GM18861 (cell line): ENCODE data around the gene SCYGR6.
"Not testable (repeated sequence)": the region's sequence is repeated elsewhere in the genome, so short reads cannot be mapped to it uniquely, and the experiment has no call there.

ENCODE experiments used
- ATAC-seq: cut with Tn5 transposase; IDR thresholded peaks from one replicate; pipeline ENCODE4 v1.9.1; 2021; ENCODE audit not compliant: unreplicated experiment

The SCYGR6 gene, protein sequence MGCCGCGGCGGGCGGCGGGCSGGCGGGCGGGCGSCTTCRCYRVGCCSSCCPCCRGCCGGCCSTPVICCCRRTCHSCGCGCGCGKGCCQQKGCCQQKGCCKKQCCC

DNA sequence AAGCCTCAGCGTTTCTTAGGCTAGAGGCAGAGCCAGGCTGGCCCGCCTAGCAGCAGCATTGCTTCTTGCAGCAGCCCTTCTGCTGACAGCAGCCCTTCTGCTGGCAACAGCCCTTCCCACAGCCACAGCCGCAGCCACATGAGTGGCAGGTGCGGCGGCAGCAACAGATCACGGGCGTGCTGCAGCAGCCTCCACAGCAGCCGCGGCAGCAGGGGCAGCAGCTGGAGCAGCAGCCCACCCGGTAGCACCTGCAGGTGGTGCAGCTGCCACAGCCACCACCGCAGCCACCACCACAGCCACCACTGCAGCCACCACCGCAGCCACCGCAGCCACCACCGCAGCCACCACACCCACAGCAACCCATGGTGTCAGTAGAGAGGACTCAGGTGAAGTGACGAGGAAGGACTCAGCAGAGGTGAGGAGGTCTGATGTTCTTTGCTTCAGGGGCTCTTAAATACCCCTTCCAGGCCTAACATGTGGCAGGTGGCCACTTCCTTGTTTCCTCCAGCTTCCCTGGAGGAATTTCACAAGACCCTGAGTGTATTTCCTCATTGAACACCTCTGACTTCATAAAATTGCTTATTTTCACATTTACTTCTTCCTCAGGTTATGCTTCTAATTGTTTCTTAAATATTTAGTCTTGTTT, at the start of gene SCYGR6:
Gene SCYGR6, minus strand, starts transcription at position 364 of the 646 bp plus-strand sequence. Its CDS starts 0 bp downstream, at position 364.
- ATAC-seq, result no peak

DNA sequence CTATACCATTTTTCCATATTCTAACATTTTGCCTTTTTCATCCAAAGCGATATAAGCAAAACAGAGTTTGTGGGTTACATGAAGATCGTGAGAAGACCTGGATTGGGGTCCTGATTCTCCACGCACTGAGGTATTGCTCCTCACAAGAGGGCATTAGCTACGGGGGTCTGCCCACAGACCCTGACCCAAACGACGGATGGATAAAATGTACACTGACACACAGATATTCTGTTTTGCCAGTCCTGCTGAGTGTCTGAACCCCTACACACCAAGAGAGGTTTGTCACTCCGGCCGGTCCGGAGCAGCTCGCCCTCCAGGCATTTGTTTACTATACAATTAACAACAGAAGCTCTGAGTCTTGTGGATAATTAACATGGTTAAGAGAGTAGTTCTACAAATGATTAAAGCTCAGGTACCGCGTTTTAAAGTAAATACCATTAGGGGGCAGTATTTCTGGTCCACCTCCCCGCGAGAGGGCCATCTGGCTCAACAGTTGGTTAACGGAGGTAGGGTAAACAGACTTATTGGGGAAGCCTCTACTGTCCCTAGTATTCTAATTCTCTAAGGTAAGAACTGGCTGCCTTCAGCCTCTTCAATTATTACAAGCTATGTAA, 49.6 kb upstream of the SCYGR6 start:
- ATAC-seq, result no peak

DNA sequence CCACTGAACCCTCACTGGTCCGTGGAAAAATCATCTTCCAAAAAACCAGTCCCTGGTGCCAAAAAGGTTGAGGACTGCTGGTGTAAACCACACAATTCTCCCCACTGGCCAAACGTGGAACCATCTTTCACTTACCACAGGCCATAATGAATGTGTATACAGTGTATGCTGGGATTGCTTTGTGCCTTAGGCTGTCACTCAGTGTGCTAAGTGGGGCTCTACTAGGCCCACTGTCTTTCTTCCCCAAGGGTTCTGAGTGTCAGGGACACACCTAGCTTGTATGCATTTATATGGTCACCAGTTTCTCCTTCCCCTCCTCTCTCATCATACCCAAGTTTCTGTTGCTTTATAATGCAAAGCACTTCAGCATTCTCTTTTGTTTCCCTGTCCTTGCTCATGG, 48.4 kb upstream of the SCYGR6 start:
- no peak for ATAC-seq

GRCh38 chr2:227772197-227772661, 47.7 kb upstream of the SCYGR6 start:
- no peak for ATAC-seq

GRCh38 chr2:227767830-227768229, 43.3 kb upstream of the SCYGR6 start:
- no peak for ATAC-seq

- ATAC-seq, result peak; percentile 97
Observed at GRCh38 chr2:227766373-227766883, 41.9 kb upstream of the SCYGR6 start.

GRCh38 chr2:227765788-227766372, 41.3 kb upstream of the SCYGR6 start:
- no peak for ATAC-seq

GRCh38 chr2:227761740-227762476, 37.4 kb upstream of the SCYGR6 start:
- no peak for ATAC-seq

DNA sequence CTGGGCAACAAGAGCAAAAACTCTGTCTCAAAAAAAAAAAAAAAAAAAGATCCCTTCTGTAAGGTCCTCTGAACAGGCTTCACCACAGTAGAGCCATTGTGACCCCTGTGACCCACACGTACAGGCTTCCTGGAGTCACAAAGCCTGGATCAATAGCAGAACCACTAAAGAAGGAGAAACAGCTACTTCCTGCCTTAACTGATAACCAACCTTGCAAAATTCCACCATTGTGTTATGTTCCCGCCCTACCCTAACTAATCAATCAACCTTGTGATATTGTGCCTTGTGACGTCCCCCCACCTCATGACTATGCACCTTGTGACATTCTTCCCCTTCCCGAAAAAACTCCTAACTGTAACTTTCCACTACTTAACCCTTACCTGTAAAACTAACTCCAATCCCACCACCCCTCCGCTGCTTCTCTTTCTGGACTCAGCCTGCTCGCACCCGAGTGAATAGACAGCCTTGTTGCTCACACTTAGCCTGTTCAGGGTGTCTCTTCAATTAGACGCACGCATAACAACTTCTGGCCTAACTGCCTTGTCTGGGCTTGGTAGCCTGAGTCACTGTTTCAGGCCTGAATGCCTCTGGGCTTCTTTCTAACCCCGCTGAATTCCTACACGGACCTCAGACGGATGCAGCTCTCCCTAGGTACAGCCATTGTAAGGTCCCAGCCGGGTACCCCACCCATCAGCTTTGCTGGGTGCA, 35.0 kb upstream of the SCYGR6 start:
- no peak for ATAC-seq

GRCh38 chr2:227756261-227756660, 31.7 kb upstream of the SCYGR6 start:
- ATAC-seq, result not testable (repeated sequence)

DNA sequence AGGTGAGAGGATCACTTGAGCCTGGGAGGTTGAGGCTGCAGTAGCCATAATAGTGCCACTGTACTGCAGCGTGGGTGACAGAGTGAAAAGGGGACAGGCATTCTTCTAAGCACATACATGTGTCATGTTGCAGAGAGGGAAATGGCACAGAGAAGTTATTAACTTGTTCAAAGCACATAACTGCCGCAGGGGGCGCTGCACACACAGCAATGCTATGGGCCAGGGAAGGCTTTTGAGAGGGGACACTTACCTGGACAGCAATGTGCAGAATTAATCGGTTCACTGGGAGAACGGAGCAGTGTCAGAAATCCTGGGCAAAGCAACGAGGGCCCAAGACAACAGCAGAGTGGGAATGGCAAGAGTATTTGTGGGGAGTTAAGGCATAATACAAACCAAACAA, 23.5 kb upstream of the SCYGR6 start:
- ATAC-seq, result no peak

DNA sequence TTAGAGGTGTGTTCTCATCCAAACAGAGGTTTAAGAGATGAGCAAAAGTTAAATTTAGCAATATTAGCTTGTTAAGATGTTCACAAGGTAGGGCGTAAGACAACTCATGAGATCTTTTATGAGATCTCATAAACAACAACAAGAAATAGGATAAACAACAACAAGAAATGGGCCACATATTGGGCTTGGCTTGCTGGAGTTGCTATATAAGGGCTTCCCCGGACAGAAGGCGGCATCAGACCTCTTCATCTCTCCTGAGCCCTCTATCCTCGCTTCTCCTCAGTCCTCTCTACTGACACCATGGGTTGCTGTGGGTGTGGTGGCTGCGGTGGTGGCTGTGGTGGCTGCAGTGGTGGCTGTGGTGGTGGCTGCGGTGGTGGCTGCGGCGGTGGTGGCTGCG, 21.0 kb upstream of the SCYGR6 start, which contains the start of gene SCYGR8:
Gene SCYGR8, plus strand, starts transcription at position 301 of the 400 bp plus-strand sequence. Its CDS starts 0 bp downstream, at position 301.
- ATAC-seq, result no peak

DNA sequence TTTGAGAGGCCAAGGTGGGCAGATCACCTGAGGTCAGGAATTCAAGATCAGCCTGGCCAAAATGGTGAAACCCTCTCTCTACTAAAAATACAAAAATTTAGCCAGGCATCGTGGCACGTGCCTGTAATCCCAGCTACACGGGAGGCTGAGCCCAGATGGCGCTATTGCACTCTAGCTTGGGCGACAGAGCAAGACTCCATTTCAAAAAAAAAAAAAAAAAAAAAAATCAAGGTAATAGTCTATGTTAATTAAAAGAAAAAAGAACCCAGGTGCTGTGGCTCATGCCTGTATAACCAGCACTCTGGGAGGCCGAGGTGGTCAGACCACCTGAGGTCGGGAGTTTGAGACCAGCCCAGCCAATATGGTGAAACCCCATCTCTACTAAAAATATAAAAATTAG, 16.1 kb upstream of the SCYGR6 start:
- not testable (repeated sequence) for ATAC-seq

GRCh38 chr2:227739351-227739750, 14.8 kb upstream of the SCYGR6 start:
- no peak for ATAC-seq

DNA sequence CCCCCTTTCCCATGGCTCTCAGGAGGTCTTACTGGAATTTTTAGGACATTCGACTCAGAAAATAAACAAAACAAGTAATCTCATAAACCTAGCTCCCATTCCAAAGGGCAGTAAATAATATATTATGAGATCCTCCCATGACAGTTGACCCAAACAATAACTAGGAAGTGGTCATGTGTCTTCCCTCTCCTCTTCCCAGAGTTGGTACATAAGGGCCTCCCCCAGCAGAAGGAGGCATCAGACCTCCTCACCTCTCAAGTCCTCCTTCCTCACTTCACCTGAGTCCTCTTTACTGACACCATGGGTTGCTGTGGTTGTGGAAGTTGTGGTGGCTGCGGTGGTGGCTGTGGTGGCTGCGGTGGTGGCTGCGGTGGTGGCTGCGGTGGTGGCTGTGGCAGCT, 3.5 kb upstream of the SCYGR6 start, which contains the start of gene SCYGR7:
Gene SCYGR7, plus strand, starts transcription at position 301 of the 400 bp plus-strand sequence. Its CDS starts 0 bp downstream, at position 301.
- no peak for ATAC-seq

- ATAC-seq, result not testable (repeated sequence)
Observed at GRCh38 chr2:227722821-227723220, 1.7 kb downstream of the SCYGR6 start.

GRCh38 chr2:227720680-227721079, 3.9 kb downstream of the SCYGR6 start:
- ATAC-seq, result no peak

DNA sequence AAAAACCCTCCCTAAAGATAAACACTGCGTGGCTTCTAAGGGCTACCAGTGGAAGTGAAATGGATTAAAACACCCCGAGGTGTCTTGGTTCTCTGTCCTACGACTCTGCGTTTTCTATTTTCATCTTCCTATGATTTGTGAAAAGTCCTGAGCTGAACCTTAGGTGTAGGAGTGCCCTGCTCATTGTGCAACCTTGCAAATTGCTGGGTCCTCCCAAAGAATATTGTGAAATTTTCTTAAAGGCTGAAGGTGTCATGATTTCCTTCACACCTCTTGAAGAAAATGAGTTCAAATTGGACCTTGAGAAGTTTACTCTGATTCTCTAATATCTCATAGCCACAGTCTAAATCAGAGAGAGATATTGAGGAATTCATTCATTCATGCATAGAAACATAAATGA, 4.9 kb downstream of the SCYGR6 start:
- no peak for ATAC-seq

DNA sequence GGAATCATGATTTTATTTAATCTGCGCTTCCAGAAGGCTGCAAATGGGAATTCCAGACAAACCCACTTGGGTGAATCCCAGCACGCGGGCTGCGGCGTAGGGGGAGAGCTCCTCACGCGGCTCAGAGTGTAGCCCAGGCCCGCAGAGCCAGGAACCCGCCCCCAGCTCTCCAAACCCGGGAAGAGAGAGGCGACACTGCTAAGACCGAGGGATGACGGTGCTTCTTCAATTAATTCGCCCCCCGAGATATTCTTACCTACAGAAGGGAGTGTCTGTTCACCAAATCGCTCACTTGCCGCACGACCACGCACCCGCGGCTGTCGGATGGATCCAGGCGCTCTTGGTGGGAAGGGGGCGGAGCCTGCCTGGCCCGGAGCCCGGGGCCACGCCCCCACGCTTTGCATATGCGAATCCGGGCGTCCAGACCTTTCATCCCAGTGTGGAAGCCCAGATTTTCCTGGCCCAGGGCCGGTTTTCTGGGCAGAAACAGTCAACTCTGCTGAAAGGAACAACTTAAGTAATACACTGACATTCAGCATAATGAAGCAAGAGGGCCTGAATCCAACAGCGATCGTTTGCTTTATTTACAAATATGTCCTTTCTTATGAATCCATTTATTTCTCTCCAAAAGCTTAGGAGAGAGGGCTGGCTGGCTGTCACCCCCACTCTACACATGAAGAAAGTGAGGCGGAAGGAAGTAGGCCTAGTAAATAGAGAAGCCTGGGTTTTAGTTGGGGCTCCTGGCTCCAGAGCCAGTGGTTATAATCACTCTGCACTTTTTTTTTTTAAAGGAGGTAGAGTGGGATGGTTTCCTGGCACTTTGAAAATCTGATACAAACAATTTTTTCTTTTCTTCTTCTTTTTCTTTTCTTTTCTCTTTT, 6.6 kb downstream of the SCYGR6 start, which contains the start of gene SLC19A3:
Gene SLC19A3, minus strand, starts transcription at position 342 of the 881 bp plus-strand sequence. CDS start 15,710 bp downstream, outside the sequence.
- no peak for ATAC-seq
